GM21447 (cell line): Measurements from ENCODE around the gene CNOT2.

ENCODE experiments used
- ATAC-seq: cut with Tn5 transposase; IDR thresholded peaks from one replicate; pipeline ENCODE4 v1.9.1; 2021; ENCODE audit not compliant: unreplicated experiment

CNOT2 gene, protein sequence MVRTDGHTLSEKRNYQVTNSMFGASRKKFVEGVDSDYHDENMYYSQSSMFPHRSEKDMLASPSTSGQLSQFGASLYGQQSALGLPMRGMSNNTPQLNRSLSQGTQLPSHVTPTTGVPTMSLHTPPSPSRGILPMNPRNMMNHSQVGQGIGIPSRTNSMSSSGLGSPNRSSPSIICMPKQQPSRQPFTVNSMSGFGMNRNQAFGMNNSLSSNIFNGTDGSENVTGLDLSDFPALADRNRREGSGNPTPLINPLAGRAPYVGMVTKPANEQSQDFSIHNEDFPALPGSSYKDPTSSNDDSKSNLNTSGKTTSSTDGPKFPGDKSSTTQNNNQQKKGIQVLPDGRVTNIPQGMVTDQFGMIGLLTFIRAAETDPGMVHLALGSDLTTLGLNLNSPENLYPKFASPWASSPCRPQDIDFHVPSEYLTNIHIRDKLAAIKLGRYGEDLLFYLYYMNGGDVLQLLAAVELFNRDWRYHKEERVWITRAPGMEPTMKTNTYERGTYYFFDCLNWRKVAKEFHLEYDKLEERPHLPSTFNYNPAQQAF

DNA sequence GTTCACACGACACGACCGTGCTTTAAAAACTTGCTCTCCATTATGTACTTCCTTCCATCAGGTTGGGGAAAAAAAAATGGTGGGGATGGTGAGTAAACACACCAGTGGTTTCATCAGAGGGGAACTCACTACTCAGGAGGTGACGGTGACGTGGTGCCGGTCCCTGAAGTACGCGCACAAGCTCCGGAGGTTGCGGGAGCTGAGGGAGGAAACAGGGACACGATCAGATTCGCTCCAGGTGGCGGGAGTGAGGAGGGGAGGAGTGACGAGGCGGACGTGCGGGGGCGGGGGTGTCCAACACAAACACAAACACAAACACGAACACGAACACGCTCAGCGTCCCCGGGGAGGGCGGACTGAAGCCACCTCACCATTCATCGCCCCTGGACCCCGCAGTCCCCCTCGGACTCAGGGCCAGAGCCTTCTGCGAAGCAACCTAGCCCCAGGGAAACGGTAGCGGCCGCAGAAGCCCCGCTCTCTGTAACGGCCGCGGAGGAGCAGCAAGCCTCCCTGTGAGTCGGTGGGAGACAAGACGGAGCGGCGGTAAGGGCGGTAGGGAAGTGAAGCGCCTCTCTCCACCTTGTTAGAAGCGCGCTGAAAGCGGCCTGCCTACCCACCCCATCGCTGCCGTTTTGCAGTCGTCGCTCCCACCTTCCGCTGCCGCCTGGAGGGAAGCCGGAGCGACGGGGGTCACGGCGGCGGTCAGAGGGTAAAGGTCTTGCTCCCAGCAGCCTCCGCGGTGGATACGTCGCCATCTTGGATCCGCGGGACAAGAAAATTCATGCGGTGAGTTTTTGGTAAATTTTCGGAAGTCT, at the start of gene CNOT2:
CNOT2 (plus strand) TSS at position 739 of the 815 bp plus-strand sequence. CDS start 34,794 bp downstream, outside the sequence.
- peak; percentile 73 for ATAC-seq

DNA sequence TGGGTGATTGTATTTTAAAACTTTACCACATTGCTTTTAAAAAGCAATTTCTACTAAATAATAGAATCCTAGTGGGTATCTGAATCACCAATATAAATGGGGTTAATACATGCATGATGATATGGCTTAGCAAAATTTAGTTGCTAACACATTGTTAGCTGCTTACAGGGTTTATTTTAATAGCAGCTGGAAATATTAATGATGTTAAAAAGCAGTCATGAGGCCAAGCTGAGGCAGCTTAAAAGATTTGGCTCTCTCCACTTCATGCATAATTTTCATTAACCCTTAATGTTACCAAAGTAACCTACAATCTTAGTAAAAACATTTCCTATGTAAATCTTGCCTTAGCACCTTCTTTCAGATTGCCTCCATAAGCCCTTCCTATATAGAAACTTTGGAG, 49.2 kb upstream of the CNOT2 start:
- ATAC-seq, result no peak

DNA sequence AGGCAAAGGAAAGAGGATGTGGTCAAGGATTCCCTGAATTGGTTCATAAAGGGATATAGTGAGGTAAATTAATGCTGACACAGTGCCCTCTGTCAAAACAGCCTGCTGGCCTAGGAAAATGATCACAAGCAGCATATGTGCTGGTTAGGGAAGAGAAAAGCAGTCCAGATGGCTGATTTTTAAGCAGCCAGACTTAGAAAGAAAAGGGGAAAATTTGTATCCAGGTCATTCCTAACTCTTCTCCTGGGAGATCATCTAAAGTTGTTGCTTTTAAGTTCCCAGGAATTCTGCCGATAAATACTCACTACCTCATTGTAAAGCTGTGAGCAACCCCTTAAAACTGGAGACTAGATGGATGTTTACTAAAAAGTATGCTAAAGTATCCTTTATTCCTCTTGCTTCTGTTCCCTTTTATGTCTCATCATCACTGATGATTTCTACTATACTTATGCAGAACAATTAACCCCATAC, 46.4 kb upstream of the CNOT2 start:
- no peak for ATAC-seq

DNA sequence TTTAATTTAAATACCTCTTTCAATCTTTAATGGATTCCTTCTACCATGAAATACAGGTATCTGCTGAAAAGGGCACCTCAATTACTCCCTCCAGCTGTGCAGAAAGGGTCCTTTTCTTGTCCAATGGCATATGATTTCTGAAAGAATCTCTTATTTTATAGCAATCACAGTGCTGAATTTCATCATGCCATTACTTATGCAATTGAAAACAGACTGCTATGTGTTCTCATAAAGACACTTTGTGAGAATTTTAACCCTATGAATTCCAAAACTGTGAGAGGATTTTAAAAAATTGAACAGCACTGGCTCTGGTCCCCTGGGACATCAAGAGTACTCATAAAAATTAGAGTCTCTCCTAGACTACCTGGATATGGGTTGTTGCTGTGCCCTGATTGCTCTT, 45.9 kb upstream of the CNOT2 start:
- no peak for ATAC-seq

DNA sequence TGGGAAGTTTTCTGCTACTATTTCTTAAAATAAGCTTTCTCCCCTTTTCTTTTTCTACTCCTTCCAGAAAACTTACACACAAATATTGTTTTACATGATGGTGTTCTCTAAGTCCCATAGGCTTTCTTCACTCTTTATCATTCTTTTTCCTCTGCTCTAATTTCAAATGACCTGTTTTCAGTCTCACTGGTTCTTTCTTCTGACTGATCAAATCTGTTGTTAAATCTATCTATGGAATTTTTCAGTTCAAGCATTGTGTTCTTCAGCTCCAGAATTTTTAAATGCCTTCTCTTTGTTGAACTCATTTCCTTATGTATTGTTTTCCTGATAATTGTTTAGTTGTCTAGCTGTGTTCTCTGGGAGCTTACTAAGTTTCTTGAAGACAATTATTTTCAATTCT, 29.5 kb upstream of the CNOT2 start:
- no peak for ATAC-seq

DNA sequence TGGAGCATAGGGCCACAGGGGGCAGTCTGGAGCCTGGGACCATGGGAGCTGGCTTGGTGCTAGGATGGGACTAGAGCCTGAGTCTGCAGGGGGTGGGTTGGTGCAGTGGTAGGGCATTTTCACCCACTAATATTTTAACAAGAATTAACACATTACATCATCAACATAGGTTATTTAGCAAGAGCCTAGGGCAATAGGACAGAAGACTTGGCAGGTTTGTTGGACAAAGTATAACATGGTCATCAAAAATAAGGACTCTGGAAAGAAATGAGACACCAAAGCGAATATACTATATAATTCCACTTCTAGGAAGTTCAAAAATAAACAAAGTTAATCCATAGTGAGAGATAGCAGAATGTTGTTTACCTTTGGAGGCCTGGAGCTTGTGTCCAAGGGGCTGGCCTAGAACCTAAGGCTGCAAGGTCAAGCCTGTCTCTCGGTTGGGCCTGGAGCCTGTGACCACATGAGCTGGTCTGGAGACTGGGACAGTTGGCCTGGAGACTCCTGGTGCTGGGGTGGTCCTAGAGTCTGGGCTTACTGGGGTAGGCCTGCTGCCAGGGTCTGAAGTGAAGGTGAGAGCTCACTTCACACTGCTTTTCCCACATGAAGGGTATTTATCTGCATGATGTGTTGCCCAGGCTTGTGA, 28.1 kb upstream of the CNOT2 start:
- ATAC-seq, result no peak

DNA sequence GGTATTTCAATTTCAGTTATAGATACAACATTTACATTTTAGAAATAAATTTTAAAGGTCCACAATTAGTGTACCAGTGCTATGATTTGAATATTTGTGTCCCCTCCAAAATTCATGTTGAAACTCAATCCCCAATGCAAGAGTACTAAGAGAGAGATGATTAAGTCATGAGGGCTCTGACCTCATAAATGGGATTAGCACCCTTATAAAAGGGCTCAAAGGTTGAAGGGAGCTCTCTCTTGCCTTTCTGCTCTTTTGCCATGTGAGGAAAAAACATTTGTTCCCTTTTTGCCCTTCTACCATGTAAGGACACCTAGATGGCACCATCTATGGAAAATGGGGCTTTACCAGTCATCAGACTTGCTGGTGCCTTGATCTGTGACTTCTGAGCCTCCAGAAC, 25.8 kb upstream of the CNOT2 start:
- no peak for ATAC-seq

DNA sequence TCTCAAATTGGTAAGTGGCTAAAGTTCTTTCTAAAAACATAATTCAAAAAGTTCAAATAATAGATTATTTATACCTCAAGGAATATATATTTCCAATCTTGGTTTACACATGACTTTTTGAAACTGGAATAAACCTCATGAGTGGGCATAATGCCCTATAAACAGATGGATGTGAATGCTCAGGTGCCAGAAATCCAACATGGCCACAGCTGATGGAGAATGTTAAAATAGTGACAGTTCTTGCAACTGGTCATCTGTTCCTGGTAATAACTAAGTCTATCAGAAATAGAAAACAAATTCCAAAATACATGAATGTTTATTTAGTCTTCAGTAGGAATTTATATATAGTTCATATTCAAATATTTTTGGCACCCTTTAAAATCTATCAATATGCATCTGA, 21.6 kb upstream of the CNOT2 start:
- ATAC-seq, result no peak

DNA sequence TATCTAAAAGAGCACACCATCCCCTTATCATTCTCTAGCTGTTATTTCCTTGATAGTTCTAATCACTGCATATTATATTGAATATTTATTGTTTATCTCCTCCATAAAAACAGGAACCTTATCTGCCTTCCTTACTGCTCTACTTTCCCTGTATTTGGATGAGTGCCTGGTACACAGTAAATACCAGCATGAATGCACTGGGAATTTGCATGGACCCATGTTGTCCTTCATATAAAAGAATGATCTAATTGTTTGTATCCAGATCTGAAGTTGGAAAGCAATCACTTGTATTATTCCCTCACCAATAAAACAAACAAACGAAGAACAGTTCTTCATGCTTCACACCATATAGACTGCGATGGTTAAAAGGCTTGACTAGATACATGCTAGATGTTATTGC, 15.3 kb upstream of the CNOT2 start:
- no peak for ATAC-seq

DNA sequence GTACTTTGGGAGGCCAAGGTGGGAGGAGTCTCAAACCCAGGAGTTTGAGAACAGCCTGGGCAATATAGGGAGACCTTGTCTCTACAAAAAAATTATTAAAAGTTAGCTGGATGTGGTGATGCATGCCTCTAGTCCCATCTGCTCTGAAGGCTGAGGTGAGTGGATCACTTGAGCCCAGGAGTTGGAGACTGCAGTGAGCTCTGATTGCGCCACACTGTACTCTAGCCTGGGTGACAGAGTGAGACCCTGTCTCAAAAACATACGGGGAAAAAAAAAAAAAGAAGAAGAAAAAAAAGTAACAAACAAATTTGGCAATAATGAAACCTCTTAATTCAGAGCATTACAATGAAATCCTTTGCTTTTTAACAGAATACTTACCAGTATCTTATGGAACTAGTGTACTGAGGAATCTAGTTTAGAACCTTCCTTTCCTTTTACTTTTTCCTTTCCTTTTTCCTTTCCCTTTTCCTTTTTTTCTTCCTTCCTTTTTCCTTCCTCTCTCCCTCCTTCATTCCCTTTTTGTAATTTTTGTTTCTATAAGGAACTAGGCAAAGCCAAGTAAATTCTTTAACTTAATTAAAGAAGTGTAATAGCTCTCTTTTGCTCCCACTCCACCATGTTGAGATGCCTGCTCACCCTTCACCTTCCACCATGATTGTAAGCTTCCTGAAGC, 12.2 kb upstream of the CNOT2 start:
- no peak for ATAC-seq

DNA sequence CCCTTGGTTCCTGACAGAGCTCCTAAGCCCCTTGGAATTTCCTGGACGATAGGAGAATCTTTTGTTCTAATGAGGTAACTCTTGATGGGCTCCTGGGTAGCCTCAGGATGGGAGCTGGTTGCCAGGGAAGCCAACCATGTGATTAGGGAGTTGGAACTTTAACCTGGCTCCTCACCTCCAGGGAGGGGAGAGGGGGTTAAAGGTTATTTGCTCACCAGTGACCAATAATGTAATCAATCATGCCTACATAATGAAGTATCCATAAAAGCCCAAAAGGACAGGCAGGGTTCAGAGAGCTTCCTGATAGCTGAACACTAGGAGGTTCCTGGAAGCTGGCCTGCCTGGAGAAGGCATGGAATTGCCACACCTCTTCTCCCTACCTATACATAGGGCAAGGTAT, 6.2 kb upstream of the CNOT2 start:
- ATAC-seq, result no peak

DNA sequence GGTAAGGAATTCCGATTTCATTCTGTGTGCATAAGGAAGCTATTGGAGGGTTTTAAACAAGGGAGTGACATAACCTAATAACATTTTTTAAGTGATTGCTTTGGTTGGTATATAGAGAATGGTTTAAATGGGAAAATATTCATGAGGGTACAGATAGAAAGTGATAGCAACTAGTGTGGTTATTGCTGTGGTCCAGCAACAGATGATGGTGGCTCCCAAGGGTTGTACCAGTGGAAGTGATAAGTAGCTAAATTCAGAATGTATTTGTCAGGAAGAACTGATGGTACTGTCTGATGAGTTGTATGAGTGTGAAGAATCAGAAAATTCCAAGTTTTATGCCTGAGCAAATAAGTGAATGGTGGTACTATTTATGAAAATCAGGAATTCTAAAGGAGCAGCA, 2.6 kb upstream of the CNOT2 start:
- ATAC-seq, result no peak

DNA sequence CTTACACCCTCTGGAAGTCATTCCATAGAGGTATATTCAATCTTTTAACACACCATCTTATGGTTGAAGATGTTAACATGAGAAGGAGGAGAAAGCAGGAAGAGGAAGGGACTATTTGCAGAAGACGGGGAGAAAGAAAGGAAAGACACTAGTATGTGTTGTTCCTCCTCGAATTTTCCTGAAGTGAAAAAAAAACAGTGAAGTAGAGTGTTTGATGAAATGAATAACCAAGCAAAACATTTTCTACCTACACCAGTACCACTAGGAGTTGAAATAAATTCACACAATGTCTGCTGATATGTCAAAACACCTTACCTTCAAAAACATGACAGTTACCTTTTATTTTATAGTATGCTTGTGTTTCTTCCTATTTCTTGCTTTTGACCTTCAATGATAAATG, 1.4 kb upstream of the CNOT2 start:
- ATAC-seq, result no peak

DNA sequence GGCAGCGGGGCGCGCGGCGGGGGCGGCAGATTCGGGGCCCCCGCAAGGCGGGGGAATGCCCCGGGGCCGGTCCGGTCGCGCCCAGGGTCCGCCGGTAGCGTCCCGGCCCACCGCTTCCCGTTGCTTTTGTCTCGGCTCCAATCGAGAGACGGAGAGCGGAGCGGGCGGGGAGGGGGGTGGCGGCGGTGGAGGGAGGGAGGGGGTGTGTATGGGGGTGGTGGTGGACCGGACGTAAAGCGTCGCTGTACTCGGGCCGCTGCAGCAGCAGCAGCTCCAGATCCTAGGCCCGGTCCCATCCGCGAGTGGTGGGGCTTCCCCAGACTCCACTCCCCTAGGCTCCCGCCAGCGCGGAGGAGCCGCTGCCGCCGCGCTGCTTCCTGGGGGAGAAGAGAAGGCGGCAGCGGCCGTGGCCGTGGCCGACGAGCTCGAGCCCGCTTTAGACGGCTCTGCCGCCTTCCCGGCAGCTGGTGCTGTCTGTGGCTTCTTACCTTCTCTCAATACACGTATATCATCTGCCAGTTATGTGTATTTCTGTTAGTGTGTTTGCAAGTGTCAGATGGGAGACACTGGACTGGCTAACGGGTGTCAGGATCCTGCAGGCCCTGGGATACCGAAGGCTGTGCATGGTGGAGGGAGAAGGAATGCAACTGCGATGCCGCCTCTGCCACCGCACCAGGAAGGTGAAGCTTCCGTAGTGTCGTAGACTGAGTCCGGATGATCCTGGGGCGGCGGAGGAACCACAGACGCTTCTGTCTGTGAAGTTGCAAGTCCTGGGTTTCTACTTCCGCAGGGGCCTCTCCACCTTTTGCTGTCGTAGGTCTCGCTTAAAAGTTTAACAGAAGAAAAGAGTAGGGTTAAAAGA, 508 bp downstream of the CNOT2 start:
- peak; percentile 45 for ATAC-seq

DNA sequence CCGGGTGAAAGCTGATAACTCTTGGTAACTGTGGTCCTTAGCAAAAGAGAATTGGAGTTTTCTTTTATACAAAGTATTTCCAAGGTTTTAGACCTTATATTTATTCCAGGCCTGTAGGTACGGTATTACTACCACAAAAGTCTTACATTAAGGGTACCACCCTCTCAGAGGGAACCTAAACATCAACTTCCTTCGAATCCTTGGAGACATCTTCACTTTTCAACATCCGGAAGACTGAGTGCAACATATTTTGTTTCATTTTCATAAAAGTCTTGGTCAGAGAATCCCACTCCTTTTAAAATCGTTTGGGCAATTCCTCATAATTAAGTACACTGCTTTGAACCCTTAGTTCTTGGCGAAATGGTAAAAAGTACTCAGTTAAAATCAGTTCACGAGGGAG, 1.2 kb downstream of the CNOT2 start:
- no peak for ATAC-seq

DNA sequence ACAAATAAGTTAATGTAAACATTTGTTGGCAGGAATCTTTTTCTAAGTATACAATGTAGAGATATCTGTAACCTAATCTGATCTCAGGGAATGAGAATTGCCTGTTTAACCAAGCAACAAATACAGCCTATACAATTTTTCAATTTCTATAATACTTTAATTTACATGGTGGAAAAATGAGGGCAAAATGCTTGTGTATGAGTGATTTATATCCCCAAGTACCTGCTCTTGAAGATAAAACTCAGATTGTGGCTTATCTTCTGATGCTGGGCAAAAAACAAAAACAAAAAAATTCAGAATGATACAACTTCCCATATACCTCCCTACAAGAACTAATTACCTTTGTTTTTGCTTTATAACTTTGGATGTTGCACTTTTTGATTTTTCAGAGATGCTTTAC, 2.2 kb downstream of the CNOT2 start:
- no peak for ATAC-seq

DNA sequence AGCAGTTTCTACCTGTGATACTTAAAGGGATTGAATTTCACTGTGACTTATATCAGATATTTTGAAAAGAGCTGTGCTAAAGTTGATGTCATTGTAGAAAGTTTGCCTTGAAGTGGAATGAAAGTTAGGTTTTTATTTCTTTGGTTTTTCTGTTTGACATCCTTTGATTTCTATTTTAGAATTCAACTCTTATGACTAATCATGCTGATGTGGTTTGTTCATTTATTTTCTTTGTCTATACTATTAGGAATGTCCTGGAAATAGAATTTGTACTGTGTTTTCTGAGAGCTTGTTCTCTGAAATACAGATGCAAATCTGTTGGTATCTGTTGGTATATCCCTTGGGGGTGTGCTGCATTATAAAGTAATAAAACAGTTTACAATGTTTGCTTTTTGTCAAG, 3.3 kb downstream of the CNOT2 start:
- ATAC-seq, result no peak

DNA sequence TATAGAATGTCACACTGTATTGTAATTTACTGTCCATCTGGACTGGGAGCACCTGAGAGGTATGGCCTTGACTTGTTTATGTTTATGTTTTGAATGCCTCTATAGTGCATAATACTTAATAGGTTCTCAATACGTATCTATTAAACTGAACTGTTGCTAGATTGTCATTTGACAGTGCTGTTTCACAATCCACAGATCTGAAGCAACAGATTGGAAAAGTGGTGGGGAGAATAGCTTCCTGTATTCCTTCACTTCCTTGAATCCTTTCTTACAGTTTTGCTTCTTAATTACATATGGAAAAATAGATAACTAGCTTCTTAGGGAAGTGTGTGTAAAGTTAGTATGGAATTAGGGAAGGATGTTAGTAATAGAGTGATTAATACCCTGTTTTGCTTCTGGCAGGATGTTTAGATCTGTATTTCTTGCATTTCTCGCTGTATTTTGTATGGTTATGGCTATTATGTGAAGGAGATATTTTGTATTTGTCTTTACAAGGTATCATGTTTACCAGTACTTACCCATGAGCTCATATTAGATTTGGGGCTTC, 4.5 kb downstream of the CNOT2 start:
- ATAC-seq, result no peak

DNA sequence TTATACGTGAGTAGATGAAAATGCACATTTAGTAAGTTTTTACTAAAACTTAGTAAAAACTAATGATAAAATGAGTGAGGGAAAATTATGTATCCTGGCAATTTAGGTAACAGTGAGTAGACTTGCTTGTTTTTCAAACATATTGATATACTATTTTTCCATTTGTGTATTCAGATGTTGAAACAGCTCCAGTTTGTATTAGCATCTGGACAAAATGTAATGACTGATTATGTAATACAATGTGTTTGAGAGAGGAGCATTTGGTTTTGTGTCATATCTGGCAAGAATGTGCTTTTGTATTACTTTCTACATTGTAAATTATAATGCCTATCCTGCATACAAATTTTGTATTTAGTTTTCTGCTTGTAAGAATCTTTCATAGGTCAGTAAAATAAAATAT, 5.6 kb downstream of the CNOT2 start:
- ATAC-seq, result no peak

DNA sequence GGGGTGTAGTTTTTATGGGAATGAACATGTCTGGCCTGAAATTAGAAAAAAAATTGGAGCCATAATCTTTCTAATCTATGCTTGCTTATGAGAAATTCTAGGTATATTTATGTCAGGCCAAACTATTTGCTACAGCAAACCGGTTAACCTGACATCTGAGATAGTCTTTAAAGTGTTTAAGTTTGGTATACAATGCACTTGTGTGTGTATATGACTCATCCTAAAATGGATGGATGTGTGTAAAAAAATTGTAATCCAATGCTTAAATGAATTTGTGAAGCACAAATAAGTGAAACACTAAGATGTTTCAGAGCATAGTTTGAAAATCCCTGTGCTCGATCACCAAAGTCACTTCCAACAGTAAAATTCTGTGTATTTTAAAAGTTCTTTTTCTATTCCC, 6.7 kb downstream of the CNOT2 start:
- no peak for ATAC-seq
